LHCN-M2 (cell line): Measurements from ENCODE around the gene TTLL10. TPM values are rescaled to one million over a fixed set of nuclear protein-coding genes. Genes with fewer than 3 reads are reported as not detected.

Source experiments
- DNase-seq: peaks from one replicate; pipeline ENCODE4 v3.0.0-alpha.2; 2012; ENCODE audit warnings: low read depth
- total RNA-seq: library from RNA; depleted of rRNA; stranded (reverse); fragments of >200 nt; gene quantifications from 2 replicates; pipeline ENCODE4 v1.2.3, GENCODE V29; 2014

Gene TTLL10
- total RNA-seq, 1 experiment from 2014 or later = not detected

GRCh38 chr1:1204425-1204920 lies 30.8 kb downstream of the TTLL10 start:
- no peak for DNase-seq

- no peak for DNase-seq
Measured at GRCh38 chr1:1204998-1205768, 31.5 kb downstream of the TTLL10 start.

- DNase-seq = no peak
Measured at GRCh38 chr1:1205769-1206375, 32.2 kb downstream of the TTLL10 start.

GRCh38 chr1:1206376-1206965 lies 32.8 kb downstream of the TTLL10 start, which contains the start of gene TNFRSF18:
TNFRSF18 (minus strand) TSS chr1:1206592; CDS start chr1:1206571, 21 bp downstream.
- DNase-seq = no peak

GRCh38 chr1:1206966-1207531 lies 33.4 kb downstream of the TTLL10 start:
- no peak for DNase-seq

- no peak for DNase-seq
Measured at GRCh38 chr1:1207571-1207892, 33.9 kb downstream of the TTLL10 start.

GRCh38 chr1:1208713-1209433 lies 35.2 kb downstream of the TTLL10 start:
- DNase-seq = peak; percentile 23

GRCh38 chr1:1210726-1211540 lies 37.3 kb downstream of the TTLL10 start:
- no peak for DNase-seq

- no peak for DNase-seq
Measured at GRCh38 chr1:1211541-1212441, 38.1 kb downstream of the TTLL10 start.

GRCh38 chr1:1212780-1213344 lies 39.2 kb downstream of the TTLL10 start:
- DNase-seq = peak; percentile 37

GRCh38 chr1:1213345-1214265 lies 39.9 kb downstream of the TTLL10 start, which contains the start of gene TNFRSF4:
TNFRSF4 (minus strand) TSS chr1:1214153; CDS start chr1:1214127, 26 bp downstream.
- no peak for DNase-seq

GRCh38 chr1:1215080-1215676 lies 41.5 kb downstream of the TTLL10 start:
- no peak for DNase-seq

- no peak for DNase-seq
Measured at GRCh38 chr1:1215881-1216605, 42.4 kb downstream of the TTLL10 start.

GRCh38 chr1:1216770-1217620 lies 43.3 kb downstream of the TTLL10 start:
- DNase-seq = no peak

GRCh38 chr1:1217621-1218523 lies 44.2 kb downstream of the TTLL10 start:
- peak; percentile 31 for DNase-seq
